SW 1271 (cell line): ENCODE data around the gene NLRP6.
"Not testable (repeated sequence)": the region's sequence is repeated elsewhere in the genome, so short reads cannot be mapped to it uniquely, and the experiment has no call there.

ENCODE experiments used
- DNase-seq, 2 experiments: peaks; one replicate each; lab custom pipeline; 2025; lab: John Stamatoyannopoulos, UW

Gene NLRP6

GRCh38 chr11:325796-326591 is 47.8 kb downstream of the NLRP6 start:
- no peak for DNase-seq

- no peak for DNase-seq
Measured at GRCh38 chr11:326592-326841, 48.3 kb downstream of the NLRP6 start.

GRCh38 chr11:326842-327580 is 48.8 kb downstream of the NLRP6 start:
- no peak for DNase-seq

- DNase-seq = no peak
Measured at GRCh38 chr11:327581-327923, 49.3 kb downstream of the NLRP6 start.

GRCh38 chr11:328012-328411 is 49.8 kb downstream of the NLRP6 start:
- no peak for DNase-seq

GRCh38 chr11:328516-329100 is 50.4 kb downstream of the NLRP6 start:
- DNase-seq = not testable (repeated sequence)

- no peak for DNase-seq
Measured at GRCh38 chr11:329886-330253, 51.7 kb downstream of the NLRP6 start.

- DNase-seq = no peak
Measured at GRCh38 chr11:330307-330693, 52.1 kb downstream of the NLRP6 start.

GRCh38 chr11:330694-331357 is 52.6 kb downstream of the NLRP6 start:
- no peak for DNase-seq

- DNase-seq = no peak
Measured at GRCh38 chr11:331358-332060, 53.3 kb downstream of the NLRP6 start.

GRCh38 chr11:332651-333480 is 54.7 kb downstream of the NLRP6 start:
- no peak for DNase-seq

GRCh38 chr11:333616-334263 is 55.5 kb downstream of the NLRP6 start:
- not testable (repeated sequence) for DNase-seq

GRCh38 chr11:334264-334994 is 56.2 kb downstream of the NLRP6 start:
- DNase-seq = no peak
